ENCODE data around the gene NKD1. TPM values are rescaled to one million over a fixed set of nuclear protein-coding genes. Genes with fewer than 3 reads are reported as not detected.

The NKD1 gene
- total RNA-seq, 1 experiment from 2014 or later, result 11.4 TPM

GRCh38 chr16:50668368-50669008 lies 120.3 kb downstream of the NKD1 start:
- Histone ChIP-seq H3K9me3 (ENCODE audit: control insufficient read depth in 1 of 2, insufficient read depth in 1 of 2, low read depth in 1 of 2, low read length in 2 of 2) (peaks cover 10 to 22% of the 10 kb centered on the region in 2 experiments; a peak in 3 of 4 replicates), H4K20me1 (ENCODE audit: insufficient read depth) (no peaks in the 10 kb centered on the region), H3K4me1 (ENCODE audit: control insufficient read depth in 1 of 2, insufficient read depth in 2 of 2, low read length in 2 of 2) (peaks cover 0 to 5% of the 10 kb centered on the region in 2 experiments; a peak in 1 of 4 replicates), H3K27ac (ENCODE audit: low read depth, low read length) (no peak overlapping the region), H3K36me3 (ENCODE audit: control insufficient read depth in 1 of 2, insufficient read depth in 2 of 2, low read length in 2 of 2) (no peaks in the 10 kb centered on the region), H3K79me2 (ENCODE audit: insufficient read depth, low read length) (no peaks in the 10 kb centered on the region), H3K9ac (ENCODE audit: low read length) (no peak overlapping the region), H2AFZ (ENCODE audit: low read depth, low read length, poor library complexity, severe bottlenecking) (no peak overlapping the region), H3K4me2 (ENCODE audit: low read length) (no peak overlapping the region), H3K27me3 (ENCODE audit: insufficient read depth, low read length) (no peaks in the 10 kb centered on the region), H3K4me3 (replicated peaks in 1 of 2; ENCODE audit: low read depth in 1 of 2, low read length in 2 of 2) (no peak overlapping the region), H3K9me2 (ENCODE audit: insufficient read depth) (no peaks in the 10 kb centered on the region)
- RAD21 ChIA-PET (ENCODE audit: low non-redundant PET in 1 of 2, low total read pairs in 2 of 2, uncharacterized antibody in 2 of 2, unreplicated experiment in 2 of 2), result interaction anchor here (0.6 to 2.1 kb wide), 2 partner anchors 35 to 138 kb away, joined by 5 read pairs; no protein-coding TSS in a partner anchor
- no TSS peak for BruUV-seq (replicated peaks)
- no peak for DNase-seq (ENCODE audit: low read depth, low spot score)
- CTCF ChIA-PET, result interaction anchor here (1.1 to 4.5 kb wide), 2 partner anchors 9 to 138 kb away, joined by 3 to 62 read pairs; no protein-coding TSS in a partner anchor
- POLR2A ChIA-PET, result interaction anchor here (1.5 kb wide), 1 partner anchor 138 kb away, joined by 4 read pairs; no protein-coding TSS in a partner anchor
- intact Hi-C loops (cut with micrococcal nuclease), result loop anchor here (5.0 kb wide), 2 partner anchors 346 to 456 kb away; no protein-coding TSS in a partner anchor
- TF ChIP-seq JUND (IDR thresholded peaks at IDR 0.05), result no peak
- TF ChIP-seq POLR2A (IDR thresholded peaks at IDR 0.05; ENCODE audit: borderline replicate concordance, extremely low read depth, insufficient read depth, insufficient read length), result no peak
- no peak for TF ChIP-seq RAD21 (IDR thresholded peaks at IDR 0.05; ENCODE audit: low read depth)
- no peak for TF ChIP-seq ZBTB33 (IDR thresholded peaks at IDR 0.05; ENCODE audit: extremely low read depth, insufficient replicate concordance, low read length)
- no peak for TF ChIP-seq ELF1 (IDR thresholded peaks at IDR 0.05; ENCODE audit: borderline replicate concordance, low read depth)
- no peak for TF ChIP-seq YY1 (IDR thresholded peaks at IDR 0.05; ENCODE audit: extremely low read depth, insufficient replicate concordance, low read depth, low read length)
- no peak for TF ChIP-seq TCF7L2 (IDR thresholded peaks at IDR 0.05; ENCODE audit: borderline replicate concordance, extremely low read depth, insufficient read depth, insufficient read length)
- no peak for TF ChIP-seq EGR1 (IDR thresholded peaks at IDR 0.05; ENCODE audit: low read depth)
- TF ChIP-seq CTCF (IDR thresholded peaks at IDR 0.05 in 2 of 3, conservative IDR thresholded peaks at IDR 0.05 in 1 of 3; ENCODE audit: borderline replicate concordance in 1 of 3, insufficient read depth in 1 of 3, low read depth in 2 of 3, low read length in 2 of 3), result no peak
- no peak for TF ChIP-seq SIN3A (IDR thresholded peaks at IDR 0.05; ENCODE audit: low read depth)
- TF ChIP-seq SP1 (IDR thresholded peaks at IDR 0.05; ENCODE audit: low read depth), result no peak
- no peak for TF ChIP-seq EZH2phosphoT487 (IDR thresholded peaks at IDR 0.05; ENCODE audit: borderline replicate concordance)
- TF ChIP-seq POLR2AphosphoS5 (IDR thresholded peaks at IDR 0.05; ENCODE audit: low read depth, low read length), result no peak
- no peak for TF ChIP-seq FOSL1 (IDR thresholded peaks at IDR 0.05; ENCODE audit: low read depth)
- no peak for ATAC-seq
